KG1 (cell line): ENCODE data around the gene RB1.
"Not testable (repeated sequence)": the region's sequence is repeated elsewhere in the genome, so short reads cannot be mapped to it uniquely, and the experiment has no call there.

ENCODE experiments used
- DNase-seq: peaks from one replicate; lab custom pipeline; 2025; lab: John Stamatoyannopoulos, UW

The RB1 gene

GRCh38 chr13:48297131-48297786, 6.3 kb upstream of the RB1 start:
- no peak for DNase-seq

GRCh38 chr13:48299591-48299990, 4.0 kb upstream of the RB1 start:
- DNase-seq, result no peak

GRCh38 chr13:48302871-48303358, 636 bp upstream of the RB1 start:
- DNase-seq, result no peak

DNA sequence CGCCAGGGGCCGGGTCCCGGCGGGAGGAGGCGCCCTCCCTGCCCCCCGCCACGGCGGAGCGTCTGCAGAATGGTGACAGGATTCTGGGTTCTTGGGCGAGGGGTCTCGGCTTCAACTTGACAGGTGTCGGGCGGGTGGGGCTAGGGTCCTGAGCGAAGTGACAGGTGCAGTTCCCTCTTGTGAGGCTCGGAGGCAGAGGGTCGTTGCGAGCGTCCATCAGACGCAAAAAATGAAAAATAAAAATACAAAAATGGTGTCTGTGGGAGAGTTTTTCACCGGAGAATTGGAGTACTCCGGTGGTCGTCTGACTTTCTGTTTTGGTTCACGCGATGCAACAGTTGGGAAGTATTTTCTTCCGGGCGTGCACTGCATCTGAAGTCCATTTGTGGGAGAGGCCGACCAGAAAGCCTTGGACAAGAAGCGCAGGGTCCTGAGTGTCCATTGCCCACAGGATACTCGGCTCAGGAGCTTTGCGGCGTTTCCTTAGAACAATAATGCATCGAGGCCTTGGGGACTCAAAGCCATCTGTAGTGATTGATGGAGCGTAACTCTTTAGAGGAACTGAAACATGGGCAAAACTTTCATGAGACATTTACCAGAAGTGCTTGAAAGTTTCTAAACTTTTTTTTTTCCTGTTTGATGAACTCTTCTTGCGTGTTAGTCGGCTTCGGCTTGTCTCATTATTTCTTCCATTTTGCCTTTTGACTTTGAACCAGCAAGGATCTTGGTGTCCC, 759 bp downstream of the RB1 start:
- peak; percentile 86 for DNase-seq

DNA sequence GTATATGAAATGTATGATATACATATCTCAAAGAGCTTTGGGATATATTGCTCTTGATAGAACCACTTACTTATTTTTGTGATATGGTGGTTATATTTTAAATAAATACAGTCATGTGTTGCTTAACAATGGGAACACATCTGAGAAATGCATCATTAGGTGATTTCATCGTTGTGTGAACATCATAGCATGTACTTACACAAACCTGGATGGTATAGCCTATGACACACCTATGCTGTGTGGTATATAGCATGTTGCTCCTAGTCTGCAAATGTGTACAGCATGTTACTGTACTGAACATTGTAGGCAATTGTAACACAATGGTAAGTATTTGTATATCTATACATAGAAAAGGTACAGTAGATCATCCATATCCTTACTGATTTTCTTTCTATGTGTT, 7.7 kb downstream of the RB1 start:
- DNase-seq, result no peak

DNA sequence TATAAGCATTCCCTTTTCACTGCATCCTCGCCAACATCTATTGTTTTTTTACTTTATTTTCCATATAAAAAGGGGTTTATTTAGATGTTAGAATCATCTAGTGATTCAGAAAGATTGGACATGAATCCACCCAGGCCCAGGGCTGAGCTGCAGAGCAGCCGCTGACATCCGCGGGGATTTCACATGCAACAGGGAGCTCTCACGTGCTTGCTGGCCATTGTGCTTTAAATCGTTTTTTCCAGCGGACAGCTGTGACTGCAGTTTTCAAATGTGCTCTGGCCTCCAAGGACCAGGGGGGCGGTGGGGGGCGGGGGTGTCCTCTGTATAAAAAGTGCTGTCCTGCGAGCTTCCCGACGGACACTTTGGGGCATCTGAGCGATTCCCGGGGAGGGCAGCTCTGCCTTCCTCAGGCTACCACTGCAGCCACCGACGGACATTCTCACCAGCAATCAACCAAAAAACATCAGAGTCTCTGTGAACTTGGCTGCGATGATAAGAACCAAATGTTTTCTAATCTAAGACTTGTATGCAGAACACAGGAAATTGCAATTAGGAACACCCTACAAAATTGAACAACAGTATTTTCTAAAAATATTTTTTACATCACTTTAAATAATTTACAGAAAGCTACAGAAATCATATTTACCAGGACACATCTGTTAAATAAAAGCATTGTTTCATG, 12.6 kb downstream of the RB1 start:
- DNase-seq, result no peak

DNA sequence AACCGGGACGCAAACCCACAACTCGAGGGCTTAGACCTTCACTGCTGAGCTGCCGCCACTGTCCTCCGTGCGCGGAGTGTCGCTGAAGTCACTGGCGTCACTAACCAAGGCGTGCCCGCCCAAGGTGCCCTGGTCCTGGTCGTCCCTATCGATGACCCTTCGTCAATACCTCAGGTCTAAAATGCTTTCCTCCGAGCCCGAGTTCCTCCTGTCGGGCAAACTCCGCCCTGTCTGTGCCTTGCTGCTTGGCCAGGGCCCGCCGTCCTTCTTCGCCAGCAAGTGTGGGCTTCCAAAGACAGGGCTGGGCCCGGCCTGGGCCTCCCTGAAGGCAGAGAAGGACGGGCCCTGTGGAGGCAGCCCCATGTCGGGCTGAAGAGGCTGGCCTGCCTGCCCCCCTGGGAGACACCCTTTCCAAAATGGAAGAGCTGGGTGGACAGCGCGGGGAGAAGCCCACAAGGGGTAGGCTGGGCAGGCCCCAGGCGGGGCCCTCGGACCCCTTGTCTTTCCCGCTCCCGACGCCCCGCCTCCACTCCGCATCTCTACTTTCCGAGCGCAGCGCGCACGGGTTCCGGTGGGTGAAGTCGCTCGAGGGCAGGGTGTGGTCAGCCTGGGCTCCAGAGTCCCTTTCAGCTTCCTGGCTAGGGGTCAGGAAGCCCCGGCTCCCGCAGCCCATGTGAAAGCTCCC, 13.4 kb downstream of the RB1 start:
- DNase-seq, result no peak

GRCh38 chr13:48317511-48318376, 14.2 kb downstream of the RB1 start:
- no peak for DNase-seq

- no peak for DNase-seq
Measured at GRCh38 chr13:48318377-48318811, 14.8 kb downstream of the RB1 start.

DNA sequence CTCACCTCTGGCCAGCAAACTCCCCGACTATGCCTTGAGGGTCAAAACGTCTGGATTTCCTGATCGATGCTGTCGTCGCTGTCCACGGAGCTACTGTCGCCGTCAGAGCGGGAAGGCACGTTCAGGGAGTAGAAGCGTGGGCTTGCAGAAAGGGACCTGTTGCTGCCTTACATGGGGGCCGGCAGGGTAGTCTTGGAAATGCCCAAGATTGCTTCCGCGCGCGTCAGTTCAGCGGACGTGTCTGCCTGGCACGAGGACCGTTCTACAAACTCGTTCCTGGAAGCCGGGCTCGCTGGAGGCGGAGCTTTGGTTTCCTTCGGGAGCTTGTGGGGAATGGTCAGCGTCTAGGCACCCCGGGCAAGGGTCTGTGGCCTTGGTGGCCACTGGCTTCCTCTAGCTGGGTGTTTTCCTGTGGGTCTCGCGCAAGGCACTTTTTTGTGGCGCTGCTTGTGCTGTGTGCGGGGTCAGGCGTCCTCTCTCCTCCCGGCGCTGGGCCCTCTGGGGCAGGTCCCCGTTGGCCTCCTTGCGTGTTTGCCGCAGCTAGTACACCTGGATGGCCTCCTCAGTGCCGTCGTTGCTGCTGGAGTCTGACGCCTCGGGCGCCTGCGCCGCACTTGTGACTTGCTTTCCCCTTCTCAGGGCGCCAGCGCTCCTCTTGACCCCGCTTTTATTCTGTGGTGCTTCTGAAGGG, 15.4 kb downstream of the RB1 start:
- no peak for DNase-seq

GRCh38 chr13:48319531-48320398, 16.2 kb downstream of the RB1 start:
- no peak for DNase-seq

DNA sequence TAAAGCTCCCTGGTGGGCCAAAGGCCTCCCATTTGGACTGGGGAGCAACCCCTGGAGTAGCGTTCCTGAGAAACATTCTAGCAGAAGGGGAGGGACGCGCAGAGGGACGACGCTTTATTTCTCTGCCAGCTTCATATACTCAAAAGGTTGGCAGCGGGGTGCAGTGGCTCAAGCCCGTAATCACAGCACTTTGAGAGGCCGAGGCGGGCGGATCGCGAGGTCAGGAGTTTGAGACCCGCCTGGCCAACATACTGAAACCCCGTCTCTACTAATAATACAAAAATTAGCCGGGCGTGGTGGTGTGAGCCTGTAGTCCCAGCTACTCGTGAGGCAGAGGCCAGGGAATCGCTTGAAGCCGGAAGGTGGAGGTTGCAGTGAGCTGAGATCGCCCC, 16.8 kb downstream of the RB1 start:
- no peak for DNase-seq

- DNase-seq, result no peak
Measured at GRCh38 chr13:48320891-48321510, 17.4 kb downstream of the RB1 start.

- no peak for DNase-seq
Measured at GRCh38 chr13:48322294-48322693, 18.7 kb downstream of the RB1 start.

DNA sequence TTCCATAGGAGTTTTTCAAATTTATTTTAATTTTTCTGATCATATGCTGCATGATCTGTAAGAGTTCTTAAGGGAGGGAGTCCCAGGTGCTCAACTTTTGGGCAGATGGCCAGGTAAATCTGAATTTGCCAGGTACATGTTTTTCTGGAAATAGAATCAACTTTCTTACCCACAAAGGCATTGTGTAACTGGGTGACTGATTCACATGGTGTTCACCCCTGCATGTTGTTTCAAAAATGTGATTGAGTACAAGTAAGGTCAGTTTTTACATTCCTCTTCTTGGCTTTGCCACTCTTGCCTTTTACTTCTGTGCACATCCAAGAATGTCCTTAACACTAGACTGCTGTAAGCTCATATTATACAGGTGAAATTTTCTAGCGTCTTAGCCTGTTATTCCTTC, 30.4 kb downstream of the RB1 start:
- DNase-seq, result no peak

DNA sequence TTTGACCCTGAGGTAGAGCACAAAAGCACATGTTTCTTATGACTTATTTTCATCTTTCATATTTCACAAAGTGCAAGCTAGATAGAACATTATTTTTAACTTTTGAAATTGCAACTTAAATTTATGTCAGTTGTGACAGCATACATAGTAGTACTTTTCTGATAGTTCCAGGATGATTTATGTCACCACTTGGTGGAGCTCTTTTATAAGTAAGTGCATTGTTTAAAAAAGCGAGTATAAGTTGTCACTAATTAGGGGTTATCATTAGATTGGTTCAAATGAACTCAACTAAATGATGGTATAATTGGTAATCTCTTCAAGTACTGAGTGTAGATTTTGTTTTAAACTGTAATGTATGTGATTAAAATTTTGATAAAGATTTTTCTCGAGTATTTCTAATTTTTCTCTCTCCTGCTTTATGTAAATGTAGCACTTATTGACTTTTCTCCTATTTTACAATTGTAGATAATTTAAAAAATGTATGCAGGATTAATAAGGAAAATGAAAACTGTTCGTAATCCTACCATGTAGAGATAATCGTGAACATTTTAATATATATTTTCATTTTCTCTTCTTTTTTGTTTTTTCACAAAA, 31.1 kb downstream of the RB1 start:
- DNase-seq, result peak; percentile 14

- DNase-seq, result not testable (repeated sequence)
Measured at GRCh38 chr13:48339198-48339597, 35.6 kb downstream of the RB1 start.

DNA sequence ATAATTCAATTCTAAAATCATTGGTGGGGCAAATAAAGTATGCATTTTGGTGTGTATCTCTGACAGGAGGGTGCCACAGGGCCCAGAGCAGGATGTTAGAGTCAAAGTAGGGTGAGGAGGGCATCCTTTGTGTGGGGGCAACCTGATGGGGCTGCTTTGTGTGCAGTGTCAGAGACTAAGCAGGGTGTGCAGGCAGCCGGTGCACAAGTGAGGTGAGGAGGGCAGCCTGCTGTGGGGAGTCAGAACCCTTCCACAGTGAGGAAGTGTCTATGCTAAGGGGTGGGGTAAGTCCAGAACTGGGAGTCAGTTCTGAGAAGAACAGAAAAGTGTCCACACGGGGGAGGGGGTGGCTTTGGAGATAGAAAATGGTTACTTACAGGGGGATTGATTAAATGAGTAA, 40.7 kb downstream of the RB1 start:
- no peak for DNase-seq

GRCh38 chr13:48346583-48346982, 43.0 kb downstream of the RB1 start:
- DNase-seq, result no peak
